Astrocyte (in vitro differentiated cells and primary cell): ENCODE data around the gene PRR22.

Experiments used
- CTCF ChIP-seq: IDR thresholded peaks from 2 replicates; pipeline ENCODE4 v1.5.1; 2011; ENCODE audit warnings: low read depth, mild to moderate bottlenecking, inconsistent platforms, low read length, moderate library complexity; ENCODE audit not compliant: insufficient read depth
- EZH2 ChIP-seq: IDR thresholded peaks from 2 replicates; pipeline ENCODE4 v1.6.1; 2012; ENCODE audit warnings: mild to moderate bottlenecking, low read length, inconsistent platforms; ENCODE audit not compliant: insufficient read depth

GRCh38 chr19:5798244-5798643 lies 13.7 kb upstream of the PRR22 start:
- TF ChIP-seq CTCF: no peak
- no peak for TF ChIP-seq EZH2
